CD4-positive, alpha-beta T cell treated with Interleukin-17A for 1 hour (primary cell): ENCODE results near the gene ABCC6.
"Not testable (repeated sequence)": the region's sequence is repeated elsewhere in the genome, so short reads cannot be mapped to it uniquely, and the experiment has no call there.

Source experiments
- DNase-seq: peaks from one replicate; pipeline ENCODE4 v3.0.0-alpha.2; 2020

ABCC6 gene

GRCh38 chr16:16188827-16189226 is 34.5 kb downstream of the ABCC6 start:
- no peak for DNase-seq

DNA sequence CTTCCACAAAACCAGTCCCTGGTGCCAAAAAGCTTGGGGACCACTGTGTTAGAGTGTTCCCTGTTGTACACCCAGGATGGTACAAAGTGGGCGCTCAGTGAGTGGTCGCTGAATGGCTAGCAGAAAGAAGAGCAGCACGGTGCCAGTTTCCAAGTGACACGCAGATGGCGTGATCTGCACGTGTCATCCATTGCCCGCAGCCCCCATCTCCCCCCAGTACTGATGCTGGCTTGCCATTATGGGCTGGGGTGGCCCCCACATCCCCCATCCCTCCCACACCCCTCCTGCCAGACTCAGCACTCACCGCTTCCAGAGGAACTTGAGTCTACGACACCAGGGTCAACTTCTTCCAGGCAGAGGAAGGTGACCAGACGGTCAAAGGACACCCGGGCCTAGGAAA is 36.5 kb downstream of the ABCC6 start:
- DNase-seq = no peak

DNA sequence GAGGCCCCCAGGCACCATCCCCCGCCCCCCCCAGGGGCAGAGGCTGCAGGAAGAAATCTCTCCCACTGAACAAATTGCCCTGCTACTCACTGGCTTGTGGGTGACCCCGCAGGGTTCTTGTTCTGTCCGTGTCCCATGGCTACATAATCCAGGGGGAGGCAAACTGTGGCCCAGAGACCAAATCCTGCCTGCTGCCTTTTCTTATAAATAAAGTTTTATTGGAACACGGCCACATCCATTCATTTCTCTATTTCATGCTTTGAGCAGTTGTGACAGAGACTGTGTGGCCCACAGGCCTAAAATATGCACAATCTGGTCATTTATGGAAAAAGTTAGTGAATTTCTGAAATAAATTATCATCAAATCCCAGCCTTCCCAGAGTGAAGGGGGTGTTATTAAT is 38.2 kb downstream of the ABCC6 start:
- DNase-seq = no peak

DNA sequence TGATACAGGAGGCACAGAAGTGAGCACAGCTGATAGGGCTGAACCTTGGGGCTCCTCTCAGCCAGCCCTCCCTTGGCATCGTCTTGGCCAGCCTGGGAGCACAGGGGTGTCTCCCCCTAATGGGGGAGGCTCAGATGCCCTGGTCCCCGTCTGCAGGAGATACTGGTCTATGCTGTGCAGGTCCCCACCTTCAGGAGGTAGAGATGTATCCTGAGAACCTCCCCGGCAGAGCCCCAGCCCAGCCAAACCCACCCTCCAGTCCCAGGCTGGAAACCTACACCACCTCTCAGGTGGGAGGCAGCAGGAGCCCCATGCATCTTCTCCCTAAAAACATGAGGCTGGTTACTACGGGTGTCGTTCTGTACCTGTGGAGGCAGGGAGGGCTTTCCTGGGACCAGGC is 38.7 kb downstream of the ABCC6 start:
- DNase-seq = no peak

DNA sequence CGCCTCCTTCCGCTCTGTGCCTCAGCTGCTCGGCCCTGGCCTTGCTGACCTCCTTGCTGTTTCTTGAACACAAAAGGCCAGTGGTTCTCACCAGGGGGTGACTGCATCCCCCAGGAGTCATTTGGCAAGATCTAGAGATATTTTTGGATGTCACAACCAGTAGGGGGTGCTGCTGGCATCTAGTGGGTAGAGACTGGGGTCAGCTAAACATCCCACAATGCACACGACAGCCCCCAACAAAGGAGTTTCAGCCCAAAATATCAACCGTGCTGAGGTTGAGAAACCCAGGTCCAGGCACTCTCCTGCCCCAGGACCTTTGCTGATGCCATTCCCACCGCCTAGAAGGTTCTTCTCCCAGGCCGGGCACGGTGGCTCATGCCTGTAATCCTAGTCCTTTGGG is 39.7 kb downstream of the ABCC6 start:
- DNase-seq = no peak

DNA sequence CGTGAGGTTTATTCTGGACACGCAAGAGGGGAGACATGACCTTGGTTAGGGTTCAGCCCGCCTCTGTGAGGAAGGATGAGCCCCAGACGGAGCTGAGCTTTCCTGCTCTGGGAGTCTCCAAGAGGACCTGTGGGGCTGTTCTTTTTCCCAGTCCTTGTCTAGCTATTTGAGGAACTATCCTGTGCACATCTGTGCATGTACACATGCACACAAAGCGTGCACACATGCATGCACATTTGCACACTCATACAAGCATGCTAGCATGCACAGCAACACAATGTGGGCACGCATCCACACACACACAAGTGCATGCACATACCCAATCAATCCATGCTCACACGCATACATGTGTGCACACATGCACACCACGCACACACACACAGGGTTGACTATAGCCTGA is 40.4 kb downstream of the ABCC6 start:
- DNase-seq = no peak

GRCh38 chr16:16181748-16182147 is 41.5 kb downstream of the ABCC6 start:
- not testable (repeated sequence) for DNase-seq

GRCh38 chr16:16178455-16179162 is 44.7 kb downstream of the ABCC6 start:
- no peak for DNase-seq

GRCh38 chr16:16176328-16176727 is 47.0 kb downstream of the ABCC6 start:
- no peak for DNase-seq

DNA sequence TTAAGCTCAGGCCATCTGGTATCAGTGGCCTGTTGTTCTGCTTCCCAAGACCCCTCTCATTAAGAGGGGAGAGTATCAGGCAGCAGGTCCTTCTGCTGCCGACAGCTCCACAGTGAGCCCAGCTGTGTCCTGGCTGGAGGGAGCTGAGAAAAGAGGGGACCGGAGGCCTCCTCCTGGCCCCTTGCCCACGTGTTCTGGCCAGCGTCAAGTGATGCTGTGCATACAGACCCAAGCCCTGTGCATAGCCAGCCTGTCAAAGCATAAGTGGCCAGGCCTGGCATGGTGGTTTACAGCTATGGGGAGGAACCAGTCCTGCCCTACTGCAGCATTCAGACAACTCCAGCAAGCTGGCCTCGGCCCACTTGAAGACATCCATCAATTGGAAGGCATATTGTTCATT is 48.0 kb downstream of the ABCC6 start:
- DNase-seq = no peak

- DNase-seq = no peak
Observed at GRCh38 chr16:16172991-16173390, 50.3 kb downstream of the ABCC6 start.

- no peak for DNase-seq
Observed at GRCh38 chr16:16171332-16171919, 51.9 kb downstream of the ABCC6 start.

DNA sequence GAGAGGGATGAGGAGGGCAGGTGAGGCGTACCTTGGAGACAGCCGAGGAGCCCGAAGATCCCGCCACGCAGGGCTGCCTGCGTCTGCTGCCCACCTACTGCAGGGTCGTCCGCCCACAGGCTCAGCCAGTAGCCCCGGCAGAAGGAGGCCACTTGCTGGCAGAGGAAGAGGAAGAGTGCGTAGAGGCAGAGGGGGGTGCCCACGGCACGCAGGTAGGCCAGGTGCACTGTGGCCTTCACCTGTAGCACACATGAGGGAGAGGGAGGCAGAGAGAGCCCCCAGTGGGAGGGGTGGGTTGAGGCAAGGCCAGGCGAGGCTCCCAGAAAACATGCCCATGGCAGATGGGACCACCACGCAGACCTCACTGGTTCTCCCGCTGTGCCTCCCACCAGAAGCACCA is 53.7 kb downstream of the ABCC6 start:
- DNase-seq = no peak

- DNase-seq = no peak
Observed at GRCh38 chr16:16168431-16168830, 54.9 kb downstream of the ABCC6 start.

GRCh38 chr16:16167927-16168326 is 55.4 kb downstream of the ABCC6 start:
- DNase-seq = no peak

DNA sequence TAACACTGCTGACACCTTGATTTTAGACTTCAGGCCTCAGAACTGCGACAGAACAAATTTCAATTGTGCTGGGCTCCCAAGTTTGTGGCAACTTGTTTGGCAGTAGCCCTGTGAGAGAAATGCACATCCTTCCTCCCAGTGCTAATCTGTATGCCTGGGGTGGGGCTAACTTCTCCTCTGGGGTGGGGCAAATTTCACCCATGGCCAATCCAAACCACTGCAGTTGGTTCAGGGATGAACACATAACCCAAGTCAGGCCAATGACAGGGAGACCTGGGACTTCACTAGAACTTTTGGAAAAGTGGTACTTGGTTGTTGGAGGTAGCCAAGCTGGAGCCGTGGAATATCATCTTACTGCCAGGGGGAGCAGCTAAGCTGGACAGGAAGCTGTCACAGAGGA is 56.3 kb downstream of the ABCC6 start:
- DNase-seq = no peak

DNA sequence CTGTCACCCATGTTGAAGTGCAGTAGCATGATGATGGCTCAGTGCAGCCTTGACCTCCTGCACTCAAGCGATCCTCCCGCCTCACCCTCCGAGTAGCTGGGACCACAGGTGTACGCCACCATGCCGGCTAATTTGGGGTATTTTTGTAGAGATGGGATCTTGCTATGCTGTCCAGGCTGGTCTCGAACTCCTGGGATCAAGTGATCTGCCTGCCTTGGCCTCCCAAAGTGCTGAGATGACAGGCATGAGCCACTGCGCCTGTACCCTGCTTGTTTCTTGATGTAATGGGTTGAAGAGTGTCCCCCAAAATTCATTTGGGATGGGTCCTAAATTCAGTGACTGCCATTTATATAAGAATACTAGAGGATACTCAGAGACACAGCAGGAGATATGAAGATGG is 57.2 kb downstream of the ABCC6 start:
- DNase-seq = no peak

DNA sequence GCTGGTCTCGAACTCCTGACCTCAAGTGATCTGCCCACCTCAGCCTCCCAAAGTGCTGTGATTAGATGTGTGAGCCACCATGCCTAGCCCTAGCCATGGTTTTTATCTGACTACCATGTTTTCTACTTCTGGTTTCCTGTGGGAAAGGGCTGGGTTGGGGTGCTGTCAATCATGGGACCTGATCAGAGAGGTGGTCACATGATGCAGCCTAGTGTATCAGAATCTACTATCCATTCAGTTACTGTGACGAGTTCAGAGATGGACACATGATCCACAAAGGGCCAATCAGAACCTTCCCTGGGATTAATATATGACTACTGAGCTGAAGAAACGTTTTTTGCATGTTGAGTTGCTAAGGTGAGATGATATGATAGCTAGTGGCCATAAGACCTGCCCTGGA is 59.1 kb downstream of the ABCC6 start:
- DNase-seq = no peak

- DNase-seq = no peak
Observed at GRCh38 chr16:16163571-16163970, 59.7 kb downstream of the ABCC6 start.

GRCh38 chr16:16163109-16163508 is 60.2 kb downstream of the ABCC6 start:
- no peak for DNase-seq

DNA sequence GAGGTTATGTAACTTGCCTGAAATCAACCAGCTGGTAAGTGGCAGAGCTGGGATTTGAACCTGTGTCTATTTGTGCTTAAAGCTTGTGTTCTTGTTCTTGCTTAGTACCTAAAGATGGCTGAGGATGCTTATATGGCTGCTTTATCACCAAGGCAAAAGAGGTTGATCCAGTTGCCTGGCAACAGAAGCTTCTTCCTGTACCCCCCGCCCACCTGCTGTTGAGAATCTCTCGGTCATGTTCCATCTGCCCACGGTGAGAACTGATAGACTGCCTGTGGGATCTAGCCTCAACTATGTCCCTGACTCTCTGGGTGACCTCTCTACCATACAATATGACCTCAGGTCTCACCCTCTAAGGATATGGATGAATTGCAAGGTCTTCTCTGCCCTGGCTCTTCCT is 60.7 kb downstream of the ABCC6 start:
- no peak for DNase-seq

DNA sequence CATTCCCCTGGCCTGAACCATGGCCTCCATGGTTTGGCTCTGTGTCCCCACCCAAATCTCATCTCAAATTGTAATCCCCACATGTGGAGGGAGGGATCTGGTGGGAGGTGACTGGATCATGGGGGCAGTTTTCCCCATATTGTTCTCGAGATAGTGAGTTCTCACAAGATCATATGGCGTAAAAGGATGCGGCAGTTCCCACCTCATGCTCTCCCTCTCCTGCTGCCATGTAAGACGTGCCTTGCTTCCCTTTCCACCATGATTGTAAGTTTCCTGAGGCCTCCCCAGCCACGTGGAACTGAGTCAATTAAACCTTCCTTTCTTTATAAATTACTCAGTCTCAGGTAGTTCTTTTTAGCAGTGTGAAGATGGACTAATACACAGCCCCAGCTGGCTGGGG is 61.5 kb downstream of the ABCC6 start:
- not testable (repeated sequence) for DNase-seq

DNA sequence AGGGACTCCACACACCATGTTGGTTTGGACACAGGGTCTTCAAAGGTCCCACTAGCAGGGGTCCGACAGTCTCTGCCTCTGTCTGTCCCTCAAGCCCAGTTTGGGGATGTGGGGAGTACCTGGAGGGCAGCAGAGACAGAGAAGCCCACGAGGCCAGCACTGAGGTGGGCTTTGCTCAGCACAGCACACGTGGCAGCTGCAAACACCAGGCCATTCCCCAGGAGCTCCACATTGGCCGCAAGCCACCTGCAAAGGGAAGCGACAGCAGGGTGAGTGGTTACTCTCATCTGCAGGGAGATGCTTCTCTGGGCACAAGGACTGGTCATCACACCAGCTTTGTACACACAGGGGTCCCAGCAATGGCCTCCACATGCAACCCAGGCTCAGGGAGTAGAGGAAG is 62.0 kb downstream of the ABCC6 start:
- DNase-seq = no peak

GRCh38 chr16:16159662-16160061 is 63.6 kb downstream of the ABCC6 start:
- no peak for DNase-seq

DNA sequence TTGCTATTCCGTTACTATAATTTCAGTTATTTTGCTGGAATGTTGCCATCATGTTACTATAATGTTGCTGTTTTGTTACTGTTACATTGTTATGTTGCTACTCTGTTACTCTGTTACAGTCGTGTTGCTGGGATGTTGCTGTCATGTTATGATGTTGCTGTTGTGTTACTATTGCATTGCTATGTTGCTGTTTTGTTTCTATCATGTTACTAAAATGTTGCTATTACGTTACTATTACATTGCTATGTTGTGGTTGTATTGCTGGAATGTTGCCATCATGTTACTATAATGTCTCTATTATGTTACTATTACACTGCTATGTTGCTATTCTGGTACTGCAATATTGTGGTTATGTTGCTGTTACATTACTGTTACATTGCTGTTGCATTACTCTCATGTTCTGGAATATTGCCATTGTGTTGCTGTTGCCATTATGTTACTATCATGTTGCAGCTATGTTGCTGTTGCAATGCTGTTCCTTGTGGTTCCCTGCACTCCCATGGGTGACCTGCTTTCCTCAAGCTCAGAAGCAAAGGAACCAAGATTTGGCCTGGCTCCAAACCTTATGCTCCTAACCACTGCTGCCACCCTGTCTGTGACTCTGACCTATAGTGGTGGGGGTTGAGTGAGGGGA is 64.4 kb downstream of the ABCC6 start:
- DNase-seq = no peak
